GM12878 (cell line): ENCODE measurements around the gene ADAMTS17. TPM values are rescaled to one million over a fixed set of nuclear protein-coding genes. Genes with fewer than 3 reads are reported as not detected.

Source experiments
- ATAC-seq: fragments of 200-7000 bp; cut with Tn5 transposase; 3 replicates; pipeline ENCODE4 v1.9.1; 2020; ENCODE audit warnings: mild to moderate bottlenecking, moderate library complexity
- BruUV-seq: library from RNA; stranded (reverse); fragments of 400-500 nt; replicated peaks from 2 replicates; lab custom pipeline; 2021; lab: Mats Ljungman, UMichigan
- CTCF ChIA-PET: fragments of 300-600 bp; sonication (Branson Sonifier 250); formaldehyde crosslinking; extraction: SDS; loops from one replicate; lab custom pipeline; 2021; ENCODE audit warnings: inconsistent platforms; lab: Yijun Ruan, JAX
- POLR2A ChIA-PET: fragments of 350-600 bp; formaldehyde crosslinking; extraction: SDS; loops from one replicate; lab custom pipeline; 2021; ENCODE audit warnings: inconsistent platforms; lab: Charles Lee
- RAD21 ChIA-PET: fragments of 300-600 bp; sonication (Branson Sonifier 250); formaldehyde crosslinking; loops from one replicate; lab custom pipeline; 2023; ENCODE audit warnings: antibody characterized with exemption; ENCODE audit not compliant: unreplicated experiment; lab: Charles Lee
- SMC1A ChIA-PET: fragments of 300-600 bp; sonication (Branson Sonifier 250); formaldehyde crosslinking; loops from one replicate; lab custom pipeline; 2023; ENCODE audit not compliant: unreplicated experiment, uncharacterized antibody; lab: Charles Lee
- DNase-seq: peaks from one replicate; pipeline ENCODE4 v3.0.0-alpha.2; 2011; ENCODE audit warnings: low read depth, low spot score
- FAIRE-seq: peaks from 3 replicates; lab custom pipeline; 2011; peaks lifted over from hg19 to GRCh38; lab: Jason Lieb, UNC
- H2AFZ ChIP-seq: 2 replicates; pipeline ENCODE4 v1.6.0; 2011; ENCODE audit warnings: low read depth, low read length, control low read depth; ENCODE audit not compliant: control insufficient read depth
- H3K27ac ChIP-seq: 2 replicates; pipeline ENCODE4 v1.5.1; 2011; ENCODE audit warnings: control low read depth; ENCODE audit not compliant: control insufficient read depth, insufficient read depth
- H3K27me3 ChIP-seq, 2 experiments: replicated peaks in 1 of 2; 2 replicates each; pipeline versions ENCODE4 v1.6.0 to v1.6.1; 2011; ENCODE audit warnings: low read length in 1 of 2; ENCODE audit not compliant: control insufficient read depth in 2 of 2, insufficient read depth in 2 of 2
- H3K36me3 ChIP-seq, 2 experiments: 2 replicates each; pipeline ENCODE4 v1.5.1; 2011; ENCODE audit warnings: low read length in 1 of 2; ENCODE audit not compliant: control insufficient read depth in 2 of 2, insufficient read depth in 2 of 2
- H3K4me1 ChIP-seq: 2 replicates; pipeline ENCODE4 v1.6.1; 2011; ENCODE audit warnings: mild to moderate bottlenecking, low read length, moderate library complexity, mixed read lengths; ENCODE audit not compliant: control insufficient read depth, insufficient read depth
- H3K4me2 ChIP-seq: 2 replicates; pipeline ENCODE4 v1.6.0; 2011; ENCODE audit warnings: control low read depth; ENCODE audit not compliant: control insufficient read depth, insufficient read depth
- H3K4me3 ChIP-seq: fragments of 200-600 bp; sonication (generic); 2 replicates; pipeline ENCODE4 v1.5.1; 2016
- H3K79me2 ChIP-seq: 2 replicates; pipeline ENCODE4 v1.6.0; 2011; ENCODE audit warnings: low read length; ENCODE audit not compliant: control insufficient read depth, insufficient read depth
- H3K9ac ChIP-seq: 2 replicates; pipeline ENCODE4 v1.8.0; 2011; ENCODE audit warnings: low read length, control low read depth, mixed read lengths; ENCODE audit not compliant: control insufficient read depth, insufficient read depth
- H3K9me3 ChIP-seq: replicated peaks from 3 replicates; pipeline ENCODE4 v1.5.1; 2011; ENCODE audit warnings: mild to moderate bottlenecking, low read length; ENCODE audit not compliant: control insufficient read depth, insufficient read depth
- H4K20me1 ChIP-seq: 2 replicates; pipeline ENCODE4 v1.6.0; 2011; ENCODE audit not compliant: control insufficient read depth, insufficient read depth
- ATF7 ChIP-seq: fragments of 450-650 bp; IDR thresholded peaks from 2 replicates; pipeline ENCODE4 v1.6.1; 2016; ENCODE audit warnings: low read depth, mild to moderate bottlenecking
- BACH1 ChIP-seq: fragments of 450-650 bp; IDR thresholded peaks from 2 replicates; pipeline ENCODE4 v1.6.1; 2017; ENCODE audit warnings: mild to moderate bottlenecking, borderline replicate concordance
- FOS ChIP-seq: IDR thresholded peaks from 3 replicates; pipeline ENCODE4 v1.6.1; 2011; ENCODE audit warnings: borderline replicate concordance; ENCODE audit not compliant: insufficient read length; ENCODE audit errors: extremely low read depth
- NFIC ChIP-seq: IDR thresholded peaks from 2 replicates; pipeline ENCODE4 v1.6.1; 2012; ENCODE audit warnings: low read depth, mild to moderate bottlenecking, inconsistent platforms, low read length, moderate library complexity
- NFXL1 ChIP-seq: fragments of 450-650 bp; IDR thresholded peaks from 2 replicates; pipeline ENCODE4 v1.6.1; 2017; ENCODE audit warnings: antibody characterized with exemption, mild to moderate bottlenecking, borderline replicate concordance
- NFYA ChIP-seq: IDR thresholded peaks from 2 replicates; pipeline ENCODE4 v1.6.1; 2011; ENCODE audit warnings: low read depth, mild to moderate bottlenecking, low read length, improper control_type of control experiment, borderline replicate concordance
- POU2F2 ChIP-seq: IDR thresholded peaks from 3 replicates; pipeline ENCODE4 v1.6.1; 2011; ENCODE audit warnings: low read depth, mild to moderate bottlenecking, low read length, borderline replicate concordance
- RUNX3 ChIP-seq: IDR thresholded peaks from 2 replicates; pipeline ENCODE4 v1.6.1; 2012; ENCODE audit warnings: low read length, inconsistent platforms
- SREBF1 ChIP-seq: IDR thresholded peaks from 2 replicates; pipeline ENCODE4 v1.6.1; 2012; ENCODE audit warnings: mild to moderate bottlenecking, low read length
- SUZ12 ChIP-seq: fragments of 200-600 bp; sonication (generic); IDR thresholded peaks from one replicate; pipeline ENCODE4 v1.6.1; 2018; ENCODE audit warnings: antibody characterized with exemption, mild to moderate bottlenecking; ENCODE audit not compliant: unreplicated experiment
- WGBS: methylation state at CpG from one replicate; pipeline ENCODE4 v1.1.6; 2016; ENCODE audit warnings: low lambda C conversion rate; ENCODE audit not compliant: insufficient replicate concordance, insufficient coverage; ENCODE audit errors: missing lambda C conversion rate; 5-methylcytosine and 5-hydroxymethylcytosine counted together
- in situ Hi-C: fragments of 300-500 bp; cut with MboI; formaldehyde crosslinking; loops from 9 replicates; pipeline ENCODE4 v1.14.3; 2018; ENCODE audit warnings: mixed read lengths
- intact Hi-C: fragments of 100-400 bp; cut with micrococcal nuclease; formaldehyde crosslinking; loops from one replicate; pipeline ENCODE4 v1.14.2; 2022; ENCODE audit not compliant: unreplicated experiment
- polyA plus RNA-seq, 11 experiments: library from polyadenylated mRNA; depleted of rRNA in 4 of 11; unstranded in 6 of 11; stranded (reverse) in 5 of 11; fragments of >200 nt; fragmentation: Nextera tagmentation in 4 of 11; fragmentation: Illumina TruSeq in 1 of 11; extraction: Ambion mirVana in 4 of 11; extraction: Trizol in 1 of 11; gene quantifications; 1 replicate in 1 of 11; 2 replicates in 10 of 11; pipeline versions ENCODE4 v1.2.1 to v1.2.3, GENCODE V29; 2011 to 2016; ENCODE audit warnings: inconsistent platforms in 2 of 11, missing spikeins in 2 of 11, low read depth in 1 of 11
- total RNA-seq, 4 experiments: library from RNA; depleted of rRNA in 3 of 4; stranded (reverse); fragments of >200 nt in 3 of 4; fragmentation: Illumina TruSeq in 1 of 4; extraction: Trizol in 1 of 4; gene quantifications; 2 replicates each; pipeline versions ENCODE4 v1.2.1 to v1.2.3, GENCODE V29; 2013 to 2021
- TF ChIP-seq, protein P1 (sequence below): fragments of 450-650 bp; IDR thresholded peaks from 2 replicates; pipeline ENCODE4 v1.6.1; 2016; ENCODE audit warnings: mild to moderate bottlenecking
- TF ChIP-seq, protein P2 (sequence below): fragments of 450-650 bp; IDR thresholded peaks from 2 replicates; pipeline ENCODE4 v1.6.1; 2017; ENCODE audit warnings: mild to moderate bottlenecking, moderate library complexity
- TF ChIP-seq, protein P3 (sequence below): fragments of 450-650 bp; IDR thresholded peaks from 2 replicates; pipeline ENCODE4 v1.6.1; 2016; ENCODE audit warnings: mild to moderate bottlenecking
- TF ChIP-seq, protein P4 (sequence below): IDR thresholded peaks from 2 replicates; pipeline ENCODE4 v1.6.1; 2011; ENCODE audit warnings: mild to moderate bottlenecking, low read depth, low read length, moderate library complexity; ENCODE audit not compliant: insufficient replicate concordance
- TF ChIP-seq, protein P5 (sequence below): fragments of 450-650 bp; IDR thresholded peaks from 2 replicates; pipeline ENCODE4 v1.6.1; 2018; ENCODE audit warnings: borderline replicate concordance, mild to moderate bottlenecking; ENCODE audit not compliant: partially characterized antibody

The ADAMTS17 gene
- total and polyA plus RNA-seq, 10 of the 15 experiments (the other 5 are each of a cell fraction or from before 2014, with no cell fraction given): 0.04 to 0.50 (median 0.10) TPM; not detected in 4

DNA sequence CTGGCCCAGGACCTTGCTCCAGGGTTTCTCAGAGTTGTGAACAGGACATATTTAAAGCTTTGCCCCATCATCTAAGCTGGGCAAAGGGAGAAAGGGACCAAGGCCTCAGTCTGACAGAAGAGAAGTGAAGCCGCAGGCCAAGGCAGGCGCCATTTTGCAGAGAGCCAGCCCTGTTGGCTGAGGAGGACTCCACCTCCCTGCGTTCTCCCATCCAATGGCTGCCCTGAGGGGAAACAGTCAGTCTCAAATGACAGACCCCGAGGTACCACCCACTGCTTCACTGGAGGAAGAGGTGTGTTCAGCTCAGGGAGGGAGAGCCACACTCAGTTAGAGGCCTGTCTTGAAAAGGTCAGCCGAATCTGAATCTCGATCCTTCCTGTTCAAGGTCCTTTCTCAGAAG is 86.1 kb downstream of the ADAMTS17 start:
- no peaks in the 10 kb centered on the region for H4K20me1 ChIP-seq
- H3K9me3 ChIP-seq: no peaks in the 10 kb centered on the region; the same call in 2 of the 3 replicates
- H3K9ac ChIP-seq: no peak overlapping the region
- ChIA-PET RAD21 (no interaction called here), CTCF (no interaction called here), SMC1A (no interaction called here), POLR2A (no interaction called here)
- intact Hi-C loops: no loop called here
- no peaks in the 10 kb centered on the region for H3K27me3 ChIP-seq
- no peaks in the 10 kb centered on the region for H3K79me2 ChIP-seq
- H3K36me3 ChIP-seq: no peaks in the 10 kb centered on the region
- FAIRE-seq (no peak), ATAC-seq (no peak), DNase-seq (no peak)
- no TSS peak for BruUV-seq
- no peak overlapping the region for H2AFZ ChIP-seq
- H3K4me1 ChIP-seq: no peaks in the 10 kb centered on the region
- H3K27ac ChIP-seq: no peak overlapping the region
- 40% methylated on average over 6 of the region's 6 CpGs for WGBS
- H3K4me2 ChIP-seq: no peak overlapping the region
- H3K4me3 ChIP-seq: no peak overlapping the region
- in situ Hi-C loops: no loop called here
- TF ChIP-seq BACH1 (no peak), RUNX3 (no peak), NFYA (no peak), FOS (no peak), NFIC (no peak), POU2F2 (no peak), ATF7 (no peak), SUZ12 (no peak), SREBF1 (no peak), NFXL1 (no peak)
- TF ChIP-seq, protein P1, sequence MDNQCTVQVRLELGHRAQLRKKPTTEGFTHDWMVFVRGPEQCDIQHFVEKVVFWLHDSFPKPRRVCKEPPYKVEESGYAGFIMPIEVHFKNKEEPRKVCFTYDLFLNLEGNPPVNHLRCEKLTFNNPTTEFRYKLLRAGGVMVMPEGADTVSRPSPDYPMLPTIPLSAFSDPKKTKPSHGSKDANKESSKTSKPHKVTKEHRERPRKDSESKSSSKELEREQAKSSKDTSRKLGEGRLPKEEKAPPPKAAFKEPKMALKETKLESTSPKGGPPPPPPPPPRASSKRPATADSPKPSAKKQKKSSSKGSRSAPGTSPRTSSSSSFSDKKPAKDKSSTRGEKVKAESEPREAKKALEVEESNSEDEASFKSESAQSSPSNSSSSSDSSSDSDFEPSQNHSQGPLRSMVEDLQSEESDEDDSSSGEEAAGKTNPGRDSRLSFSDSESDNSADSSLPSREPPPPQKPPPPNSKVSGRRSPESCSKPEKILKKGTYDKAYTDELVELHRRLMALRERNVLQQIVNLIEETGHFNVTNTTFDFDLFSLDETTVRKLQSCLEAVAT: no peak
- TF ChIP-seq, protein P2, sequence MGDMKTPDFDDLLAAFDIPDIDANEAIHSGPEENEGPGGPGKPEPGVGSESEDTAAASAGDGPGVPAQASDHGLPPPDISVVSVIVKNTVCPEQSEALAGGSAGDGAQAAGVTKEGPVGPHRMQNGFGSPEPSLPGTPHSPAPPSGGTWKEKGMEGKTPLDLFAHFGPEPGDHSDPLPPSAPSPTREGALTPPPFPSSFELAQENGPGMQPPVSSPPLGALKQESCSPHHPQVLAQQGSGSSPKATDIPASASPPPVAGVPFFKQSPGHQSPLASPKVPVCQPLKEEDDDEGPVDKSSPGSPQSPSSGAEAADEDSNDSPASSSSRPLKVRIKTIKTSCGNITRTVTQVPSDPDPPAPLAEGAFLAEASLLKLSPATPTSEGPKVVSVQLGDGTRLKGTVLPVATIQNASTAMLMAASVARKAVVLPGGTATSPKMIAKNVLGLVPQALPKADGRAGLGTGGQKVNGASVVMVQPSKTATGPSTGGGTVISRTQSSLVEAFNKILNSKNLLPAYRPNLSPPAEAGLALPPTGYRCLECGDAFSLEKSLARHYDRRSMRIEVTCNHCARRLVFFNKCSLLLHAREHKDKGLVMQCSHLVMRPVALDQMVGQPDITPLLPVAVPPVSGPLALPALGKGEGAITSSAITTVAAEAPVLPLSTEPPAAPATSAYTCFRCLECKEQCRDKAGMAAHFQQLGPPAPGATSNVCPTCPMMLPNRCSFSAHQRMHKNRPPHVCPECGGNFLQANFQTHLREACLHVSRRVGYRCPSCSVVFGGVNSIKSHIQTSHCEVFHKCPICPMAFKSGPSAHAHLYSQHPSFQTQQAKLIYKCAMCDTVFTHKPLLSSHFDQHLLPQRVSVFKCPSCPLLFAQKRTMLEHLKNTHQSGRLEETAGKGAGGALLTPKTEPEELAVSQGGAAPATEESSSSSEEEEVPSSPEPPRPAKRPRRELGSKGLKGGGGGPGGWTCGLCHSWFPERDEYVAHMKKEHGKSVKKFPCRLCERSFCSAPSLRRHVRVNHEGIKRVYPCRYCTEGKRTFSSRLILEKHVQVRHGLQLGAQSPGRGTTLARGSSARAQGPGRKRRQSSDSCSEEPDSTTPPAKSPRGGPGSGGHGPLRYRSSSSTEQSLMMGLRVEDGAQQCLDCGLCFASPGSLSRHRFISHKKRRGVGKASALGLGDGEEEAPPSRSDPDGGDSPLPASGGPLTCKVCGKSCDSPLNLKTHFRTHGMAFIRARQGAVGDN: no peak
- TF ChIP-seq, protein P3, sequence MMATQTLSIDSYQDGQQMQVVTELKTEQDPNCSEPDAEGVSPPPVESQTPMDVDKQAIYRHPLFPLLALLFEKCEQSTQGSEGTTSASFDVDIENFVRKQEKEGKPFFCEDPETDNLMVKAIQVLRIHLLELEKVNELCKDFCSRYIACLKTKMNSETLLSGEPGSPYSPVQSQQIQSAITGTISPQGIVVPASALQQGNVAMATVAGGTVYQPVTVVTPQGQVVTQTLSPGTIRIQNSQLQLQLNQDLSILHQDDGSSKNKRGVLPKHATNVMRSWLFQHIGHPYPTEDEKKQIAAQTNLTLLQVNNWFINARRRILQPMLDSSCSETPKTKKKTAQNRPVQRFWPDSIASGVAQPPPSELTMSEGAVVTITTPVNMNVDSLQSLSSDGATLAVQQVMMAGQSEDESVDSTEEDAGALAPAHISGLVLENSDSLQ: no peak
- TF ChIP-seq, protein P4, sequence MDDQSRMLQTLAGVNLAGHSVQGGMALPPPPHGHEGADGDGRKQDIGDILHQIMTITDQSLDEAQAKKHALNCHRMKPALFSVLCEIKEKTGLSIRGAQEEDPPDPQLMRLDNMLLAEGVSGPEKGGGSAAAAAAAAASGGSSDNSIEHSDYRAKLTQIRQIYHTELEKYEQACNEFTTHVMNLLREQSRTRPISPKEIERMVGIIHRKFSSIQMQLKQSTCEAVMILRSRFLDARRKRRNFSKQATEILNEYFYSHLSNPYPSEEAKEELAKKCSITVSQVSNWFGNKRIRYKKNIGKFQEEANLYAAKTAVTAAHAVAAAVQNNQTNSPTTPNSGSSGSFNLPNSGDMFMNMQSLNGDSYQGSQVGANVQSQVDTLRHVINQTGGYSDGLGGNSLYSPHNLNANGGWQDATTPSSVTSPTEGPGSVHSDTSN: no peak
- TF ChIP-seq, protein P5, sequence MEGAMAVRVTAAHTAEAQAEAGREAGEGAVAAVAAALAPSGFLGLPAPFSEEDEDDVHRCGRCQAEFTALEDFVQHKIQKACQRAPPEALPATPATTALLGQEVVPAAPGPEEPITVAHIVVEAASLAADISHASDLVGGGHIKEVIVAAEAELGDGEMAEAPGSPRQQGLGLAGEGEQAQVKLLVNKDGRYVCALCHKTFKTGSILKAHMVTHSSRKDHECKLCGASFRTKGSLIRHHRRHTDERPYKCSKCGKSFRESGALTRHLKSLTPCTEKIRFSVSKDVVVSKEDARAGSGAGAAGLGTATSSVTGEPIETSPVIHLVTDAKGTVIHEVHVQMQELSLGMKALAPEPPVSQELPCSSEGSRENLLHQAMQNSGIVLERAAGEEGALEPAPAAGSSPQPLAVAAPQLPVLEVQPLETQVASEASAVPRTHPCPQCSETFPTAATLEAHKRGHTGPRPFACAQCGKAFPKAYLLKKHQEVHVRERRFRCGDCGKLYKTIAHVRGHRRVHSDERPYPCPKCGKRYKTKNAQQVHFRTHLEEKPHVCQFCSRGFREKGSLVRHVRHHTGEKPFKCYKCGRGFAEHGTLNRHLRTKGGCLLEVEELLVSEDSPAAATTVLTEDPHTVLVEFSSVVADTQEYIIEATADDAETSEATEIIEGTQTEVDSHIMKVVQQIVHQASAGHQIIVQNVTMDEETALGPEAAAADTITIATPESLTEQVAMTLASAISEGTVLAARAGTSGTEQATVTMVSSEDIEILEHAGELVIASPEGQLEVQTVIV: no peak
